H9 (cell line): ENCODE measurements around the gene MAML1. TPM values are rescaled to one million over a fixed set of nuclear protein-coding genes. Genes with fewer than 3 reads are reported as not detected.

Experiments
- DNase-seq: peaks from one replicate; pipeline ENCODE4 v3.0.0-alpha.2; 2017
- H2AFZ ChIP-seq: one replicate; pipeline ENCODE4 v1.6.1; 2013; ENCODE audit warnings: mild to moderate bottlenecking, low read length, control low read depth, moderate library complexity
- H2AK5ac ChIP-seq: 2 replicates; pipeline ENCODE4 v1.6.1; 2013; ENCODE audit warnings: low read length, control low read depth, mixed read lengths; ENCODE audit not compliant: insufficient read length
- H2BK120ac ChIP-seq: one replicate; pipeline ENCODE4 v1.6.1; 2013; ENCODE audit warnings: low read depth, mild to moderate bottlenecking, low read length, control low read depth, inconsistent platforms; ENCODE audit not compliant: poor library complexity, severe bottlenecking
- H2BK12ac ChIP-seq: 2 replicates; pipeline ENCODE4 v1.6.1; 2013; ENCODE audit warnings: low read length, control low read depth, mixed read lengths, low read depth; ENCODE audit not compliant: insufficient read length
- H2BK15ac ChIP-seq: 2 replicates; pipeline ENCODE4 v1.6.1; 2013; ENCODE audit warnings: low read depth, low read length, control low read depth
- H2BK20ac ChIP-seq: one replicate; pipeline ENCODE4 v1.6.1; 2013; ENCODE audit warnings: low read depth, mild to moderate bottlenecking, low read length, control low read depth, inconsistent platforms; ENCODE audit not compliant: poor library complexity, severe bottlenecking
- H2BK5ac ChIP-seq: 2 replicates; pipeline ENCODE4 v1.6.1; 2013; ENCODE audit warnings: low read length, control low read depth, mixed read lengths; ENCODE audit not compliant: insufficient read length
- H3K14ac ChIP-seq: 2 replicates; pipeline ENCODE4 v1.6.1; 2013; ENCODE audit warnings: low read length, control low read depth; ENCODE audit not compliant: insufficient read depth
- H3K18ac ChIP-seq: 2 replicates; pipeline ENCODE4 v1.6.1; 2013; ENCODE audit warnings: low read depth, mild to moderate bottlenecking, mixed read lengths, low read length, control low read depth; ENCODE audit not compliant: insufficient read length
- H3K23ac ChIP-seq: 2 replicates; pipeline ENCODE4 v1.6.1; 2013; ENCODE audit warnings: low read length, control low read depth, mixed read lengths, low read depth; ENCODE audit not compliant: insufficient read length
- H3K23me2 ChIP-seq: 2 replicates; pipeline ENCODE4 v1.6.1; 2013; ENCODE audit warnings: low read depth, mild to moderate bottlenecking, mixed read lengths, low read length, control low read depth; ENCODE audit not compliant: insufficient read length, poor library complexity, severe bottlenecking
- H3K27ac ChIP-seq: 2 replicates; pipeline ENCODE4 v1.5.1; 2013; ENCODE audit warnings: low read length, control low read depth, mixed read lengths, low read depth; ENCODE audit not compliant: insufficient read length
- H3K27me3 ChIP-seq: 2 replicates; pipeline ENCODE4 v1.6.1; 2013; ENCODE audit warnings: low read length, control low read depth, inconsistent platforms; ENCODE audit not compliant: insufficient read depth
- H3K4ac ChIP-seq: 2 replicates; pipeline ENCODE4 v1.6.1; 2013; ENCODE audit warnings: low read depth, mild to moderate bottlenecking, control low read depth, inconsistent platforms, low read length, moderate library complexity
- H3K4me1 ChIP-seq: 2 replicates; pipeline ENCODE4 v1.6.1; 2013; ENCODE audit warnings: low read length, control low read depth, inconsistent platforms; ENCODE audit not compliant: insufficient read depth
- H3K4me2 ChIP-seq: 2 replicates; pipeline ENCODE4 v1.6.1; 2013; ENCODE audit warnings: low read length, control low read depth, mixed read lengths; ENCODE audit not compliant: insufficient read length, insufficient read depth
- H3K56ac ChIP-seq: 2 replicates; pipeline ENCODE4 v1.6.1; 2013; ENCODE audit warnings: low read depth, mild to moderate bottlenecking, mixed read lengths, low read length, control low read depth; ENCODE audit not compliant: insufficient read length
- H3K79me1 ChIP-seq: 2 replicates; pipeline ENCODE4 v1.6.1; 2013; ENCODE audit warnings: low read depth, mild to moderate bottlenecking, moderate library complexity, low read length, control low read depth, inconsistent platforms; ENCODE audit not compliant: insufficient read depth, poor library complexity, severe bottlenecking
- H3K79me2 ChIP-seq: 2 replicates; pipeline ENCODE4 v1.6.1; 2013; ENCODE audit warnings: low read length, control low read depth, inconsistent platforms; ENCODE audit not compliant: insufficient read depth
- H3K9ac ChIP-seq: 2 replicates; pipeline ENCODE4 v1.6.1; 2013; ENCODE audit warnings: low read length, control low read depth, mixed read lengths; ENCODE audit not compliant: insufficient read length; ENCODE audit errors: extremely low read depth
- H3K9me3 ChIP-seq: one replicate; pipeline ENCODE4 v1.6.1; 2013; ENCODE audit warnings: low read depth, low read length, inconsistent platforms; ENCODE audit not compliant: control insufficient read depth
- H3T11ph ChIP-seq: one replicate; pipeline ENCODE4 v1.6.1; 2013; ENCODE audit warnings: mild to moderate bottlenecking, low read length, control low read depth, inconsistent platforms
- H4K20me1 ChIP-seq: one replicate; pipeline ENCODE4 v1.6.1; 2013; ENCODE audit not compliant: control insufficient read depth, insufficient read length, insufficient read depth
- H4K5ac ChIP-seq: 2 replicates; pipeline ENCODE4 v1.6.1; 2013; ENCODE audit warnings: low read depth, mild to moderate bottlenecking, mixed read lengths, low read length, control low read depth; ENCODE audit not compliant: insufficient read length
- H4K8ac ChIP-seq: replicated peaks from 2 replicates; pipeline ENCODE4 v1.6.1; 2013; ENCODE audit warnings: low read length, control low read depth, mixed read lengths, low read depth; ENCODE audit not compliant: insufficient read length
- H4K91ac ChIP-seq: 2 replicates; pipeline ENCODE4 v1.6.1; 2013; ENCODE audit warnings: low read depth, mild to moderate bottlenecking, moderate library complexity, mixed read lengths, low read length, control low read depth; ENCODE audit not compliant: insufficient read length
- H3K27ac Mint-ChIP-seq, 3 experiments: 2 replicates in 2 of 3; 3 replicates in 1 of 3; pipeline ENCODE4 v1.8.0; 2020 to 2021; ENCODE audit warnings: mixed read lengths in 3 of 3, mild to moderate bottlenecking in 1 of 3, moderate library complexity in 1 of 3
- H3K27me3 Mint-ChIP-seq: 2 replicates; pipeline ENCODE4 v1.8.0; 2021; ENCODE audit warnings: low read depth, mild to moderate bottlenecking, moderate library complexity, mixed read lengths
- H3K36me3 Mint-ChIP-seq, 3 experiments: 2 replicates in 2 of 3; 3 replicates in 1 of 3; pipeline ENCODE4 v1.8.0; 2020 to 2021; ENCODE audit warnings: low read depth in 3 of 3, mixed read lengths in 3 of 3; ENCODE audit not compliant: insufficient read depth in 1 of 3
- H3K4me1 Mint-ChIP-seq, 2 experiments: 2 replicates each; pipeline ENCODE4 v1.8.0; 2020; ENCODE audit warnings: mixed read lengths in 2 of 2
- H3K4me3 Mint-ChIP-seq, 2 experiments: 2 replicates in 1 of 2; 3 replicates in 1 of 2; pipeline ENCODE4 v1.8.0; 2020 to 2021; ENCODE audit warnings: mild to moderate bottlenecking in 2 of 2, mixed read lengths in 2 of 2, moderate library complexity in 1 of 2
- H3K9me3 Mint-ChIP-seq, 2 experiments: 2 replicates in 1 of 2; 3 replicates in 1 of 2; pipeline ENCODE4 v1.8.0; 2020; ENCODE audit warnings: mild to moderate bottlenecking in 2 of 2, mixed read lengths in 2 of 2, moderate library complexity in 1 of 2
- WGBS: extraction: QIAGEN DNeasy Blood & Tissue Kit; methylation state at CpG from one replicate; pipeline ENCODE4 v1.1.7; 2013; ENCODE audit warnings: missing lambda C conversion rate, low lambda C conversion rate, mixed read lengths; ENCODE audit not compliant: insufficient read length; ENCODE audit errors: extremely low coverage; 5-methylcytosine and 5-hydroxymethylcytosine counted together
- total RNA-seq: library from RNA; stranded (reverse); gene quantifications from 2 replicates; pipeline ENCODE4 v1.2.1, GENCODE V29; 2021
- TF ChIP-seq, protein P1 (sequence below): fragments of 200-600 bp; sonication (generic); conservative IDR thresholded peaks from 3 replicates; pipeline ENCODE4 v1.8.0; 2021; ENCODE audit warnings: antibody characterized with exemption, mild to moderate bottlenecking

Gene MAML1
- total RNA-seq, 1 experiment from 2014 or later, result 50.8 TPM

DNA sequence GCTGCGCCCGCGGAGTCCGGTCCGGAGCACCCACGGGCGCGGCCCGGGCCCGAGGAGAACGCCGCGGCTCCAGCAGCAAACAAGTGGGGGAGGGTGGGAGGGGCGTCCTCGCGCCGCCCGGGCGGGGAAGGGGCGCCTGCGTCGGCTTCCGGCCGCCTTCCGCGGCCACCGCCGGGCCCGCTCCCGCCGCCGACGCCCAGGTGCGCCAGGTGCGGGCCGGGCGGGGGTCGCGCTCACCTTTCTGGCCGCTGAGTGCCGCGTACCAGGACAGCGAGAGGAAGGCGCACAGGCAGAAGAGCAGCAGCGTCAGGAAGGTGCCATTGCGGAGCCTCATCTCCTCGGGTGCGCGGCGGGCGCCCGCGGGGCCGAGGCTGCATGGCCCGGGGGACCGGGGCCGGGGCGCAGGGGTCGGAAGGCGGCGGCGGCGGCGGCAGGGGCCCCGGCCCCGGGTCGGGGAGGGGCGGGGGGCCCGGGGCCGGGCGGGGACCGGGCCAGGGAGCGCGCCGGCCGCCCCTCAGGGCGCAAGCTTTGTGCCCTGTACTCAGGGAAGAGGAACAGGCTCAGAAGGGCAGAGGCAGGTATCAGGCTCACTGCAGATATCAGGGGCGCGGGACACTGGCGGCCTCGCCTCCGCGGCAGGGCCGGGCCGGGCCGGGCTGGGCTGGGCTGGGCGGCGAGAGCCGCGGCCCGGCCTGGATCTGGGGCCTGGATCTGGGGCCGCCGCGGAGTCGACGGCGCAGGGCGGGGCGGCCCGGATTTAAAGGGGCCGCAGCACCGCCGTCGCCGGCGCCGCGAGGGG is 73.8 kb downstream of the MAML1 start, which contains the start of gene MGAT4B:
Gene MGAT4B, minus strand, starts transcription at position 617 of the 799 bp plus-strand sequence. Its CDS starts 283 bp downstream, at position 334.
- Histone ChIP-seq H4K20me1 (no peaks in the 10 kb centered on the region), H3K23ac (no peak within 1 kb of the TSS), H3K56ac (no peak within 1 kb of the TSS), H3K23me2 (peaks cover 5% of the 10 kb centered on the region), H3K79me2 (no peaks in the 10 kb centered on the region; the same call in 1 of the 2 replicates), H3K18ac (peak within 1 kb of the TSS; percentile 52), H4K8ac (no peak within 1 kb of the TSS), H2BK120ac (no peak within 1 kb of the TSS), H3K4ac (no peak within 1 kb of the TSS), H3K27me3 (no peaks in the 10 kb centered on the region), H2BK15ac (no peak within 1 kb of the TSS), H2BK20ac (no peak within 1 kb of the TSS), H4K91ac (no peak within 1 kb of the TSS), H2BK12ac (no peak within 1 kb of the TSS), H2AK5ac (no peak within 1 kb of the TSS), H3K79me1 (peaks cover 5% of the 10 kb centered on the region), H3K9ac (peak within 1 kb of the TSS; percentile 49), H3K9me3 (no peaks in the 10 kb centered on the region), H3K14ac (peak within 1 kb of the TSS; percentile 84), H2AFZ (no peak within 1 kb of the TSS), H3K4me2 (peak within 1 kb of the TSS; percentile 51), H3K4me1 (no peaks in the 10 kb centered on the region), H4K5ac (no peak within 1 kb of the TSS), H2BK5ac (no peak within 1 kb of the TSS), H3K27ac (no peak within 1 kb of the TSS), H3T11ph (no peak within 1 kb of the TSS)
- Mint-ChIP-seq H3K4me3 (peak within 1 kb of the TSS; percentile 78 to 87), H3K27me3 (no peaks in the 10 kb centered on the region), H3K27ac (no peak within 1 kb of the TSS), H3K4me1 (peaks cover 30 to 38% of the 10 kb centered on the region in 2 experiments), H3K9me3 (no peaks in the 10 kb centered on the region; a peak in 1 of 5 replicates), H3K36me3 (peaks cover 5 to 13% (median 10%) of the 10 kb centered on the region in 3 experiments; a peak in 6 of 7 replicates)
- no CpG with 5 or more reads among the region's 108 CpGs for WGBS
- DNase-seq, result peak; percentile 64
- TF ChIP-seq, protein P1, sequence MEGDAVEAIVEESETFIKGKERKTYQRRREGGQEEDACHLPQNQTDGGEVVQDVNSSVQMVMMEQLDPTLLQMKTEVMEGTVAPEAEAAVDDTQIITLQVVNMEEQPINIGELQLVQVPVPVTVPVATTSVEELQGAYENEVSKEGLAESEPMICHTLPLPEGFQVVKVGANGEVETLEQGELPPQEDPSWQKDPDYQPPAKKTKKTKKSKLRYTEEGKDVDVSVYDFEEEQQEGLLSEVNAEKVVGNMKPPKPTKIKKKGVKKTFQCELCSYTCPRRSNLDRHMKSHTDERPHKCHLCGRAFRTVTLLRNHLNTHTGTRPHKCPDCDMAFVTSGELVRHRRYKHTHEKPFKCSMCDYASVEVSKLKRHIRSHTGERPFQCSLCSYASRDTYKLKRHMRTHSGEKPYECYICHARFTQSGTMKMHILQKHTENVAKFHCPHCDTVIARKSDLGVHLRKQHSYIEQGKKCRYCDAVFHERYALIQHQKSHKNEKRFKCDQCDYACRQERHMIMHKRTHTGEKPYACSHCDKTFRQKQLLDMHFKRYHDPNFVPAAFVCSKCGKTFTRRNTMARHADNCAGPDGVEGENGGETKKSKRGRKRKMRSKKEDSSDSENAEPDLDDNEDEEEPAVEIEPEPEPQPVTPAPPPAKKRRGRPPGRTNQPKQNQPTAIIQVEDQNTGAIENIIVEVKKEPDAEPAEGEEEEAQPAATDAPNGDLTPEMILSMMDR, result no peak
